Smooth muscle cell (in vitro differentiated cells): ENCODE results near the gene HSPA12B. TPM values are rescaled to one million over a fixed set of nuclear protein-coding genes. Genes with fewer than 3 reads are reported as not detected.

Experiments used
- DNase-seq: peaks from one replicate; lab custom pipeline; 2025; ENCODE audit not compliant: unreplicated experiment; lab: John Stamatoyannopoulos, UW
- H2AFZ ChIP-seq: fragments of 200-600 bp; sonication (generic); 2 replicates; pipeline ENCODE4 v1.6.0; 2016; ENCODE audit warnings: antibody characterized with exemption, low read depth, mild to moderate bottlenecking
- H3F3A ChIP-seq: fragments of 200-600 bp; sonication (generic); 2 replicates; pipeline ENCODE4 v1.6.0; 2017; ENCODE audit warnings: antibody characterized with exemption, low read depth
- H3K27ac ChIP-seq: fragments of 200-600 bp; sonication (generic); 2 replicates; pipeline ENCODE4 v1.5.1; 2016; ENCODE audit warnings: low read depth, mild to moderate bottlenecking
- H3K27me3 ChIP-seq: fragments of 200-600 bp; sonication (generic); 2 replicates; pipeline ENCODE4 v1.6.1; 2016; ENCODE audit warnings: low read depth, mild to moderate bottlenecking
- H3K36me3 ChIP-seq: fragments of 200-600 bp; sonication (generic); 2 replicates; pipeline ENCODE4 v1.5.1; 2016; ENCODE audit warnings: low read depth
- H3K4me1 ChIP-seq: fragments of 200-600 bp; sonication (generic); 2 replicates; pipeline ENCODE4 v1.5.1; 2016; ENCODE audit warnings: low read depth
- H3K4me2 ChIP-seq: fragments of 200-600 bp; sonication (generic); 2 replicates; pipeline ENCODE4 v1.6.0; 2016; ENCODE audit warnings: mild to moderate bottlenecking
- H3K4me3 ChIP-seq: fragments of 200-600 bp; sonication (generic); 2 replicates; pipeline ENCODE4 v1.5.1; 2016; ENCODE audit warnings: mild to moderate bottlenecking
- H3K79me2 ChIP-seq: fragments of 200-600 bp; sonication (generic); 2 replicates; pipeline ENCODE4 v1.6.0; 2016; ENCODE audit warnings: low read depth, mild to moderate bottlenecking
- H3K9ac ChIP-seq: fragments of 200-600 bp; sonication (generic); 2 replicates; pipeline ENCODE4 v1.6.0; 2016; ENCODE audit warnings: low read depth
- H3K9me3 ChIP-seq: fragments of 200-600 bp; sonication (generic); replicated peaks from 2 replicates; pipeline ENCODE4 v1.5.1; 2016; ENCODE audit warnings: low read depth
- H4K20me1 ChIP-seq: fragments of 200-600 bp; sonication (generic); 2 replicates; pipeline ENCODE4 v1.6.0; 2016; ENCODE audit warnings: low read depth
- CTCF ChIP-seq: fragments of 200-600 bp; sonication (generic); IDR thresholded peaks from 2 replicates; pipeline ENCODE4 v1.5.1; 2017; ENCODE audit warnings: borderline replicate concordance, mild to moderate bottlenecking, antibody characterized with exemption; ENCODE audit not compliant: insufficient read depth, poor library complexity, severe bottlenecking
- WGBS: methylation state at CpG from one replicate; pipeline ENCODE4 v1.1.7; 2016; ENCODE audit warnings: low lambda C conversion rate; 5-methylcytosine and 5-hydroxymethylcytosine counted together
- polyA plus RNA-seq: library from polyadenylated mRNA; unstranded; fragments of >200 nt; fragmentation: Nextera tagmentation; extraction: Ambion mirVana; gene quantifications from 2 replicates; pipeline ENCODE4 v1.2.1, GENCODE V29; 2016
- total RNA-seq: library from RNA; depleted of rRNA; stranded (reverse); fragments of >200 nt; gene quantifications from 2 replicates; pipeline ENCODE4 v1.2.3, GENCODE V29; 2014

The HSPA12B gene
- total and polyA plus RNA-seq, 2 experiments from 2014 or later = 0.04 to 1.0 TPM

- Histone ChIP-seq H3K4me1 (no peaks in the 10 kb centered on the region), H3K79me2 (no peaks in the 10 kb centered on the region), H2AFZ (no peak overlapping the region), H3K27ac (no peak overlapping the region), H3K4me3 (no peak overlapping the region), H3K9ac (no peak overlapping the region), H3K27me3 (no peaks in the 10 kb centered on the region), H3F3A (no peaks in the 10 kb centered on the region), H3K9me3 (no peaks in the 10 kb centered on the region), H4K20me1 (no peaks in the 10 kb centered on the region), H3K4me2 (no peak overlapping the region), H3K36me3 (no peaks in the 10 kb centered on the region)
- WGBS = 96% methylated on average over 5 of the region's 5 CpGs
- DNase-seq = no peak
- TF ChIP-seq CTCF = no peak
Observed at GRCh38 chr20:3694864-3695263, 37.6 kb upstream of the HSPA12B start.

- no peak overlapping the region for H3K4me2 ChIP-seq
- H3K4me1 ChIP-seq = no peaks in the 10 kb centered on the region
- H3K4me3 ChIP-seq = no peak overlapping the region
- no peak for DNase-seq
- H3K27ac ChIP-seq = no peak overlapping the region
- WGBS = 100% methylated on average over 1 of the region's 1 CpG
- TF ChIP-seq CTCF = peak; percentile 35
- no peaks in the 10 kb centered on the region for H3K79me2 ChIP-seq
- H3F3A ChIP-seq = no peaks in the 10 kb centered on the region
- no peaks in the 10 kb centered on the region for H3K9me3 ChIP-seq
- no peaks in the 10 kb centered on the region for H3K36me3 ChIP-seq
- no peak overlapping the region for H3K9ac ChIP-seq
- no peak overlapping the region for H2AFZ ChIP-seq
- H4K20me1 ChIP-seq = no peaks in the 10 kb centered on the region
- H3K27me3 ChIP-seq = no peaks in the 10 kb centered on the region
Observed at GRCh38 chr20:3696200-3696599, 36.3 kb upstream of the HSPA12B start.

- DNase-seq = no peak
- Histone ChIP-seq H3K9ac (no peak overlapping the region), H4K20me1 (no peaks in the 10 kb centered on the region), H3F3A (no peaks in the 10 kb centered on the region), H3K79me2 (no peaks in the 10 kb centered on the region), H3K36me3 (no peaks in the 10 kb centered on the region), H3K4me2 (no peak overlapping the region), H3K27ac (no peak overlapping the region), H3K9me3 (no peaks in the 10 kb centered on the region), H3K4me3 (no peak overlapping the region), H3K27me3 (no peaks in the 10 kb centered on the region), H3K4me1 (no peaks in the 10 kb centered on the region), H2AFZ (no peak overlapping the region)
- no peak for TF ChIP-seq CTCF
- 97% methylated on average over 14 of the region's 15 CpGs for WGBS
Observed at GRCh38 chr20:3696745-3697587, 35.5 kb upstream of the HSPA12B start.
